Measurements from ENCODE around the gene METRN. TPM values are rescaled to one million over a fixed set of nuclear protein-coding genes. Genes with fewer than 3 reads are reported as not detected.

METRN gene
- total and polyA plus RNA-seq, 3 donors from 2014 or later = 21.0 to 50.6 (median 34.9) TPM

GRCh38 chr16:722835-723633 is 8.1 kb downstream of the METRN start:
- Histone ChIP-seq H3K9me3 (no peaks in the 10 kb centered on the region), H3K27me3 (no peaks in the 10 kb centered on the region), H3K27ac (no peak overlapping the region), H3K36me3 (ENCODE audit: low read depth, missing control alignments) (no peaks in the 10 kb centered on the region), H3K4me1 (peaks cover 27% of the 10 kb centered on the region), H3K4me3 (no peak overlapping the region)
- TF ChIP-seq POLR2A (IDR thresholded peaks at IDR 0.05) (no peak), CTCF (IDR thresholded peaks at IDR 0.05) (no peak)
- WGBS, 2 donors = 87 to 96% methylated on average over 9 to 24 of the region's 24 CpGs
- DNase-seq = no peak
- intact Hi-C loops (cut with DNase I; ENCODE audit: low total_unique reads) = no loop called here

GRCh38 chr16:723695-724094 is 8.8 kb downstream of the METRN start:
- intact Hi-C loops (cut with DNase I; ENCODE audit: low total_unique reads) = no loop called here
- 73 to 89% methylated on average over 3 to 9 of the region's 9 CpGs for WGBS, 2 donors
- Histone ChIP-seq H3K4me3 (no peak overlapping the region), H3K36me3 (ENCODE audit: low read depth, missing control alignments) (no peaks in the 10 kb centered on the region), H3K9me3 (no peaks in the 10 kb centered on the region), H3K27me3 (no peaks in the 10 kb centered on the region), H3K4me1 (peaks cover 29% of the 10 kb centered on the region), H3K27ac (no peak overlapping the region)
- no peak for DNase-seq
- TF ChIP-seq POLR2A (IDR thresholded peaks at IDR 0.05) (no peak), CTCF (IDR thresholded peaks at IDR 0.05) (no peak)

GRCh38 chr16:724188-725040 is 9.5 kb downstream of the METRN start:
- Histone ChIP-seq H3K4me3 (no peak overlapping the region), H3K27me3 (no peaks in the 10 kb centered on the region), H3K36me3 (ENCODE audit: low read depth, missing control alignments) (no peaks in the 10 kb centered on the region), H3K9me3 (no peaks in the 10 kb centered on the region), H3K4me1 (peaks cover 29% of the 10 kb centered on the region), H3K27ac (no peak overlapping the region)
- DNase-seq = no peak
- intact Hi-C loops (cut with DNase I; ENCODE audit: low total_unique reads) = no loop called here
- WGBS, 2 donors = 72% methylated on average over 23 of the region's 29 CpGs; no CpG with 5 or more reads in 1 of the 2 donors
- TF ChIP-seq CTCF (IDR thresholded peaks at IDR 0.05) (no peak), POLR2A (IDR thresholded peaks at IDR 0.05) (no peak)

- no peak for DNase-seq
- no peaks in the 10 kb centered on the region for H3K36me3 ChIP-seq (ENCODE audit: low read depth, missing control alignments)
- TF ChIP-seq POLR2A (IDR thresholded peaks at IDR 0.05) (no peak), CTCF (IDR thresholded peaks at IDR 0.05) (no peak)
- no peak overlapping the region for H3K4me3 ChIP-seq
- no peaks in the 10 kb centered on the region for H3K9me3 ChIP-seq
- no peak overlapping the region for H3K27ac ChIP-seq
- no peaks in the 10 kb centered on the region for H3K27me3 ChIP-seq
- WGBS, 2 donors = 69% methylated on average over 3 of the region's 7 CpGs; no CpG with 5 or more reads in 1 of the 2 donors
- peaks cover 25% of the 10 kb centered on the region for H3K4me1 ChIP-seq
- intact Hi-C loops (cut with DNase I; ENCODE audit: low total_unique reads) = no loop called here
These were observed 10.1 kb downstream of the METRN start for GRCh38 chr16:725041-725376.
